Upper lobe of left lung (tissue), 4 donors: ENCODE measurements around the gene ARHGEF17.

ENCODE experiments used
- CTCF ChIP-seq, 6 experiments: fragments of 450-650 bp in 4 of 6; fragments of 200-600 bp in 2 of 6; sonication (generic) in 2 of 6; IDR thresholded peaks; one replicate each; pipeline ENCODE4 v1.5.1; 2016 to 2019; ENCODE audit warnings: antibody characterized with exemption in 6 of 6
- POLR2A ChIP-seq, 4 donors: fragments of 450-650 bp; IDR thresholded peaks; one replicate each; pipeline ENCODE4 v1.5.1; 2016 to 2017; ENCODE audit warnings: antibody characterized with exemption in 4 of 4, mild to moderate bottlenecking in 2 of 4
- POLR2AphosphoS5 ChIP-seq, 2 donors: sonication (generic); formaldehyde crosslinking; IDR thresholded peaks; one replicate each; pipeline ENCODE4 v1.5.1; 2017; ENCODE audit warnings: antibody characterized with exemption in 2 of 2

GRCh38 chr11:73298233-73298632, 9.8 kb upstream of the ARHGEF17 start:
- TF ChIP-seq POLR2AphosphoS5 (IDR thresholded peaks at IDR 0.05) (no peak), CTCF (IDR thresholded peaks at IDR 0.05) (no peak), POLR2A (IDR thresholded peaks at IDR 0.05) (no peak)
